PC-9 (cell line): Measurements from ENCODE around the gene PPP1R37. TPM values are rescaled to one million over a fixed set of nuclear protein-coding genes. Genes with fewer than 3 reads are reported as not detected.

Experiments used
- BruUV-seq: library from RNA; stranded (reverse); fragments of 400-500 nt; replicated peaks from 2 replicates; lab custom pipeline; 2021; lab: Mats Ljungman, UMichigan
- CTCF ChIA-PET: fragments of 300-600 bp; sonication (Branson Sonifier 250); formaldehyde crosslinking; loops from one replicate; lab custom pipeline; 2022; ENCODE audit warnings: antibody characterized with exemption; lab: Charles Lee
- POLR2A ChIA-PET: fragments of 300-600 bp; sonication (Branson Sonifier 250); formaldehyde crosslinking; loops from one replicate; lab custom pipeline; 2022; ENCODE audit warnings: antibody characterized with exemption; ENCODE audit not compliant: unreplicated experiment; lab: Charles Lee
- DNase-seq, 2 experiments: peaks; one replicate each; pipeline versions ENCODE4 v3.0.0 to v3.0.0-alpha.2; 2015 to 2022; ENCODE audit warnings: mixed read lengths in 1 of 2
- H2AFZ ChIP-seq: fragments of 200-600 bp; sonication (generic); 2 replicates; pipeline ENCODE4 v1.8.1; 2017; ENCODE audit warnings: antibody characterized with exemption
- H3F3A ChIP-seq: fragments of 200-600 bp; sonication (generic); 2 replicates; pipeline ENCODE4 v1.8.1; 2017; ENCODE audit warnings: antibody characterized with exemption, mild to moderate bottlenecking, low read depth; ENCODE audit not compliant: insufficient read depth
- H3K27ac ChIP-seq: fragments of 200-600 bp; sonication (generic); 2 replicates; pipeline ENCODE4 v1.6.1; 2016; ENCODE audit warnings: mixed run types
- H3K27me3 ChIP-seq: fragments of 200-600 bp; sonication (generic); 2 replicates; pipeline ENCODE4 v1.6.1; 2016; ENCODE audit warnings: low read depth, mixed run types; ENCODE audit not compliant: insufficient read depth
- H3K36me3 ChIP-seq: fragments of 200-600 bp; sonication (generic); 2 replicates; pipeline ENCODE4 v1.6.1; 2016; ENCODE audit warnings: low read depth, mixed run types
- H3K4me1 ChIP-seq: fragments of 200-600 bp; sonication (generic); replicated peaks from 2 replicates; pipeline ENCODE4 v1.6.1; 2016; ENCODE audit warnings: mixed run types; ENCODE audit not compliant: insufficient read depth
- H3K4me2 ChIP-seq: fragments of 200-600 bp; sonication (generic); 2 replicates; pipeline ENCODE4 v1.6.1; 2017; ENCODE audit warnings: mixed run types
- H3K4me3 ChIP-seq: fragments of 200-600 bp; sonication (generic); 2 replicates; pipeline ENCODE4 v1.6.1; 2016; ENCODE audit warnings: mixed run types
- H3K79me2 ChIP-seq: fragments of 200-600 bp; sonication (generic); 2 replicates; pipeline ENCODE4 v1.6.1; 2017; ENCODE audit warnings: low read depth, mixed run types
- H3K9me2 ChIP-seq: fragments of 200-600 bp; sonication (generic); 2 replicates; pipeline ENCODE4 v1.8.1; 2017; ENCODE audit warnings: mild to moderate bottlenecking; ENCODE audit not compliant: insufficient read depth
- H3K9me3 ChIP-seq: fragments of 200-600 bp; sonication (generic); 2 replicates; pipeline ENCODE4 v1.8.1; 2016; ENCODE audit warnings: low read depth; ENCODE audit not compliant: insufficient read depth
- H4K20me1 ChIP-seq: fragments of 200-600 bp; sonication (generic); 2 replicates; pipeline ENCODE4 v1.8.1; 2017; ENCODE audit not compliant: insufficient read depth
- CTCF ChIP-seq: fragments of 200-600 bp; sonication (generic); conservative IDR thresholded peaks from 2 replicates; pipeline ENCODE4 v1.6.1; 2017; ENCODE audit warnings: mixed run types, antibody characterized with exemption, mild to moderate bottlenecking, moderate library complexity
- EZH2 ChIP-seq: fragments of 200-600 bp; sonication (generic); IDR thresholded peaks from 2 replicates; pipeline ENCODE4 v1.8.0; 2017; ENCODE audit warnings: antibody characterized with exemption, low read depth
- intact Hi-C: fragments of 100-400 bp; cut with micrococcal nuclease; formaldehyde crosslinking; loops from one replicate; pipeline ENCODE4 v1.10.0; 2022; ENCODE audit not compliant: unreplicated experiment
- total RNA-seq: library from RNA; stranded (reverse); gene quantifications from 2 replicates; pipeline ENCODE4 v1.2.3, GENCODE V29; 2021

PPP1R37 gene
- total RNA-seq, 1 experiment from 2014 or later: 41.1 TPM

- no peaks in the 10 kb centered on the region for H3K9me3 ChIP-seq
- TF ChIP-seq CTCF (no peak), EZH2 (no peak)
- no peaks in the 10 kb centered on the region for H3K36me3 ChIP-seq
- peaks cover 8% of the 10 kb centered on the region; the same call in 1 of the 2 replicates for H3F3A ChIP-seq
- no peaks in the 10 kb centered on the region for H3K27me3 ChIP-seq
- POLR2A ChIA-PET: no interaction called here
- BruUV-seq: no TSS peak
- H3K4me2 ChIP-seq: no peak overlapping the region
- no peaks in the 10 kb centered on the region for H3K79me2 ChIP-seq
- H3K9me2 ChIP-seq: no peaks in the 10 kb centered on the region
- no peaks in the 10 kb centered on the region for H3K4me1 ChIP-seq
- H3K4me3 ChIP-seq: no peak overlapping the region
- intact Hi-C loops: no loop called here
- DNase-seq: no peak
- H2AFZ ChIP-seq: no peak overlapping the region
- H3K27ac ChIP-seq: no peak overlapping the region
- CTCF ChIA-PET: interaction anchor here (0.6 kb wide), 1 partner anchor 90 kb away, joined by 3 read pairs; no protein-coding TSS in a partner anchor
- peaks cover 17% of the 10 kb centered on the region; the same call in 1 of the 2 replicates for H4K20me1 ChIP-seq
Measured at GRCh38 chr19:45170146-45171106, 77.4 kb downstream of the PPP1R37 start.

- DNase-seq: no peak
- Histone ChIP-seq H3K36me3 (no peaks in the 10 kb centered on the region), H3F3A (peaks cover 5% of the 10 kb centered on the region; the same call in 1 of the 2 replicates), H2AFZ (no peak overlapping the region), H3K4me1 (no peaks in the 10 kb centered on the region), H4K20me1 (peaks cover 16% of the 10 kb centered on the region; the same call in 1 of the 2 replicates), H3K79me2 (no peaks in the 10 kb centered on the region), H3K4me3 (no peak overlapping the region), H3K9me3 (no peaks in the 10 kb centered on the region), H3K9me2 (no peaks in the 10 kb centered on the region), H3K27ac (no peak overlapping the region), H3K27me3 (no peaks in the 10 kb centered on the region), H3K4me2 (no peak overlapping the region)
- TF ChIP-seq CTCF: no peak
- TF ChIP-seq EZH2: no peak
- BruUV-seq: no TSS peak
- ChIA-PET CTCF (no interaction called here), POLR2A (interaction anchor here (0.5 kb wide), 1 partner anchor 325 kb away, joined by 3 read pairs; the partner anchor contains the start of gene NECTIN2)
- intact Hi-C loops: no loop called here
Measured at GRCh38 chr19:45171211-45171623, 78.2 kb downstream of the PPP1R37 start.

- BruUV-seq: no TSS peak
- ChIA-PET POLR2A (interaction anchor here (0.6 kb wide), 1 partner anchor 244 kb away, joined by 5 read pairs; no protein-coding TSS in a partner anchor), CTCF (no interaction called here)
- Histone ChIP-seq H3K9me3 (no peaks in the 10 kb centered on the region), H3K4me2 (no peak overlapping the region), H3K27ac (no peak overlapping the region), H4K20me1 (peaks cover 13% of the 10 kb centered on the region; the same call in 1 of the 2 replicates), H3K79me2 (peaks cover 8% of the 10 kb centered on the region), H2AFZ (no peak overlapping the region), H3K4me3 (no peak overlapping the region), H3F3A (peaks cover 7% of the 10 kb centered on the region; the same call in 1 of the 2 replicates), H3K36me3 (no peaks in the 10 kb centered on the region), H3K9me2 (no peaks in the 10 kb centered on the region), H3K4me1 (peaks cover 6% of the 10 kb centered on the region; the same call in 1 of the 2 replicates), H3K27me3 (no peaks in the 10 kb centered on the region)
- intact Hi-C loops: no loop called here
- no peak for DNase-seq
- TF ChIP-seq EZH2 (no peak), CTCF (no peak)
Measured at GRCh38 chr19:45172173-45172572, 79.2 kb downstream of the PPP1R37 start.
